ENCODE data around the gene POLR2J2.
"Not testable (repeated sequence)": the region's sequence is repeated elsewhere in the genome, so short reads cannot be mapped to it uniquely, and the experiment has no call there.

Gene POLR2J2

DNA sequence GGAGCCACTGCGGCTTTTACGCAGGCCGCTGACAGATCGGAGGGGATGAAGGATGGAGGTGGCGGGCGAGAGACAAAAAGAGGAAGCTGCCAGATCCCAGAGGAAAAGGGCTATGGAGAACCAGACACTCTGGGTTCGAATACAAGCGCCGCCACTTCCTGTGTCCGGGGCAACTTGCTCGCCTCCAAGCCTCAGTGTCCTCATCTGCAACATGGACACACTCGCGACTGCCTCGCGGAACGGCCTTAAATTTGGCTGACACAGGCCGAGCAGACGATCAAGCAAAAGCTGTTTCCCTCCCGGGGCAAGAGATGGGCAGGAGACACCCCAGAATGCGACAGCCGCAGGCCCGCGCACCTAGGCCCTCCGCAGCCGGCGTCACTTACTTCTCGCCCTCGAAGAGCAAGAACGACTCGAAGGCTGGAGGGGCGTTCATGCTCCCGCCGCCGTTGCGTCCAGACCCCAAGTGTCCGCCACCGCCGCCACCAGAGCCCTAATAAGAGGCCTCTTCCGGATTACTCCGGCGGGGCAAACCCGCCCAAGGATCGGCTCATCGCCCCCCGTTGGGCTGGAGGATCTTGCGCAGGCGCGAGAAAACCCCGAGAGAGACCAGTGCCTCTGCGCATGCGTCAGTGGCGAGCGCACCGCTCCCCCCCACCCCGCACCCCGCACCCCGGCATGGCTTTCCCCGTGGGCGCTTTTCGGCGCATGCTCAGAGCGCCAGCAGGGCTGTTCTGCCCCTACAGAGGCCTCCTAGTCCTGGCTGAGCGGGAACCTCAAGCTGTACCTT, at the start of gene POLR2J2:
TSS of gene POLR2J2 (minus strand) at position 498 of the 790 bp plus-strand sequence. CDS start at position 436, 62 bp downstream.
- peak; percentile 8 for DNase-seq (ENCODE audit: low spot score)

DNA sequence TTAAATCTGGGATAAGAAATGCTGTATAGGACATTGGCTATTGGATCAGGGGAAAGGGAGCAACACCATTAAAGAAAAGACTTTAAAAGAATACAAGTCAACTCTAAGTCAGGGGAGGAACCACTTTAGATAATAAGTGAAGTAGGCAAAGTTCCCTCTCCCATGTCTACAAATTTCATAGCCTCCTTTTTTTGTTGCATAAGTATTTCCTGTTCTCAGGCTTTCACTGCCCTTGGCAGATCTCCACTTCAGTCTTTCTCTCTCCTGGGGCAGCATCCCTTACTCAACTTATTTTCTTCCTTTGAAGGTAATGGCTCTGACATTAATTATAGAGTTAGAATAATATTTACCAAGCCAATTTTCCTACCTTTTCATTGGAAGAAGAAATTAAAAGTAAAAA, 47.0 kb upstream of the POLR2J2 start:
- DNase-seq (ENCODE audit: low spot score), result not testable (repeated sequence)

GRCh38 chr7:102715718-102716117, 44.3 kb upstream of the POLR2J2 start:
- not testable (repeated sequence) for DNase-seq (ENCODE audit: low spot score)

DNA sequence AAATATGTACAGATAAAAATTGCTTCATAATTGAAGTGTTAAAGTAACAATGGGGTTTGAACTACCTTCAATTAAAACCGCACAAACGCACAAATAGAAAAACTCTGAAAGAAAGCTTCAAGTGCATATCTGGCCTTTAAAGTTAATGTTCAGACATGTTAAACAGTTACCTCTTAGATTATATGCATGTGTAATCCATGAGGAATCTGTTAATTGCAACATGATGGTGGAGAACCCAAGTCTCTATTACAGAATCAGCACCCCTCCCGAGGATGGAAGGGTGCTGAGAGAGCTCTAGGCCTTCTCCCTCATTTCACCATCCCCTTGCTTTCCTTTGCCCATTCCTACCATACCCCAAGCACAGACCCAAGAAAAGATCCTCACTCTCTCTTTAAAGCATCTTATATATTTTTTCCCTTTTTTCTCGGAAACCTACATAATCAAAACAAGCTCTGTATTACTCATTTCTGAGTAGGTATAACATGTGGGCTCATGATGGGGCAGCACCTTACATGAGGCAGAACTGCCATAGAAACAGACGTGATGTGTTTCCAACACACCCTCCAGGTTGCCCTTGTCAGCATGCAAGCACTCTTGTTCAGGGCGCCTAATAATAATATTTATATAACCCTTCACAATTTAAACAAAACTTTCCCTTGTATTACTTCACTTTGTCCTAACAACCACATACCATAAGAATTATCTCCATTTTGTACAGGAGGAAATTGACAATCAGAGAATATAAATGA, 43.5 kb upstream of the POLR2J2 start:
- DNase-seq (ENCODE audit: low spot score), result not testable (repeated sequence)

GRCh38 chr7:102713691-102714080, 42.2 kb upstream of the POLR2J2 start:
- not testable (repeated sequence) for DNase-seq (ENCODE audit: low spot score)

GRCh38 chr7:102713011-102713690, 41.7 kb upstream of the POLR2J2 start:
- not testable (repeated sequence) for DNase-seq (ENCODE audit: low spot score)

DNA sequence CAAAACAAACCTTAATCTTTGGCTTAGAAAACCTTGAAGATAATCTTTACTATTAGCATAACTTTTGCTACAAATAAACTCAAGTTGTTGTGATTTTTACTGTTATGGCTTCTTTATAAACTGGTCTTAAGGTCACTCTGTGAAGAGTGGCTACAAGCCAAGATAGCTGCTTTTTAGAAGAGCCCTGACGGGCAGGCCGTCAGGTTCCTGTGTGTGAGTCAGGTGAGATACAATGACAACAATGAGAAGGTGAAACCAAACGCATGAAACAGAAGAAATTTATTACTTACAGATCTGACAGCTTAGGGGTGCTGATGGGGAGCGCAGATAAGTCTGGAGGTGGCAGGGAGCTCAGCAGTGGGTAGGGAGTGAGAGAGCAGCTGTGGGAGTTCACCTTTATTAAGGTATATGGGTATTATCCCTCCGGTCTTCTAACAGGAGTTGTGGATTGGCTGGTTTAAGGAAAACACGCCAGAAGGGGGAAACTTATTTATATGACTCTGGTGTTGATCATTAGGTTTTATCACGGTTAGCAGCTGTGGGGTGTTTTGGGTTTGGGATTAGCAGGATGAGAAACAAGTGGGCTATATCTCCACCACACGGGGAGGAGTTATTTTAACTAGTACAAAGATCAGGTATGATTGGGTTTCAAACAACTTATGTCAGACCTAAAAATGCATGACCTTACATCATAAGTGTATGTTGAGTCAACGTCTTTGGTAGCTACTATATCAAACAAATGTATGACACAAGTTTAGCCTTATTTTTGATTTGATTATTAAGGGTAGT, 27.7 kb upstream of the POLR2J2 start:
- not testable (repeated sequence) for DNase-seq (ENCODE audit: low spot score)

- not testable (repeated sequence) for DNase-seq (ENCODE audit: low spot score)
These were observed 26.4 kb upstream of the POLR2J2 start for GRCh38 chr7:102697642-102698512.

DNA sequence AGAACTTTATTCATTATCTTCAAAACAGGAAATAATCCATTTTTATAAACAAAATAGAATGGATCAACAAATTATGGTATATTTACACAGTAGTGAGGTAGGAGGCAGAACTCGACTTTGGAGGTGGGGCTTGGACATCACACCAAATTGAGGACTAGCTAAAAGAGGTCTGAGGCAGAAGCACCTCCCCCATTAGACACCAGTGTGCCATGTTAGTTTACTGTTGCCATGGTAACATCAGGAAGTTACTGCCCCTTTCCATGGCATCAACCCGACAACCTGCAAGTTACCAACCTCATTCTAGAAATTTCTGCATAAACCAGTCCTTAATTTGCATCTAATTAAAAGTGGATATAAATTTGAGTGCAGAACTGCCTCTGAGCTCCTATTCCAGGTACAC, 24.5 kb upstream of the POLR2J2 start:
- DNase-seq (ENCODE audit: low spot score), result not testable (repeated sequence)

DNA sequence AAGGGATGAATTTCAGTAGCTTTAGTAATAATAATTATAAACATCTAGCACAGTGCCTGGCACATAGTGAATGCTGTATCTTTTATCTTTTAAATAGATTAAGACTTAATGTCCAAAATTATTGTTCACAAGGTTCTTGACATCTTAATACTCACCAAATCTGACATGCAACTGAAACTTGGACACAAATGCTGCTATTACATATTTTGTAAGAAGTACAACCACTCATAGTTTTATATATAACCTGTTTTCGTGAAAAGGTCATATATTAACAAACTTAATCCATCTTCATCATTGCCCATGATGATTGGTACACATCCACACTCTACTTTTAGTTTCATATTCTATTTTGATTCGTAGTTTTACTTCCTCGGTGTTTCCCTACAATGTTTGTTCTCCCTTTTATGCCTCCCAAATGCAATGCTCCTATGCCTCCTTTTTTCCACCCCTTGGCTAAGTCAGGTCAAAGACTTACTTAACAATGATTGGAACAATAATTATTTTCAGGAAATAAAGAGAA, 23.6 kb upstream of the POLR2J2 start:
- not testable (repeated sequence) for DNase-seq (ENCODE audit: low spot score)

DNA sequence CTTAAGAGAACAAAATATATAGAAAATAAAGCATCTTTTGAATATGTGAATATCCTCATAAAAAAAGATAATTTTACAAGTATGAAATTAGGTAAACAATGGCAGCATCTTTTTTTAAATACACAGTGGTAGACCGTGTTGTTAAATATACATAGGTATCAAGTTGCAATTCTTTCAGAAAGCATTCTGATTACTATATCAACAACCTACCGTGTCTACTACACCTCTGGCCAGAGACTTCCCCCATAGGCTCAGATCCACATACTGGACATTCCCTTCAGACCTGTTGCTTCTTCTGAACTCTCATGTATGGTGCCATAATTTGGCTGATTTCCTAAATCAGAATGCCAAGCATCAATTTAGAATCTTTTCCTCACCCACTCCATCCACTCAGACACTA, 22.5 kb upstream of the POLR2J2 start:
- not testable (repeated sequence) for DNase-seq (ENCODE audit: low spot score)

GRCh38 chr7:102690602-102691001, 19.1 kb upstream of the POLR2J2 start:
- not testable (repeated sequence) for DNase-seq (ENCODE audit: low spot score)

GRCh38 chr7:102689436-102690282, 18.2 kb upstream of the POLR2J2 start:
- DNase-seq (ENCODE audit: low spot score), result not testable (repeated sequence)

DNA sequence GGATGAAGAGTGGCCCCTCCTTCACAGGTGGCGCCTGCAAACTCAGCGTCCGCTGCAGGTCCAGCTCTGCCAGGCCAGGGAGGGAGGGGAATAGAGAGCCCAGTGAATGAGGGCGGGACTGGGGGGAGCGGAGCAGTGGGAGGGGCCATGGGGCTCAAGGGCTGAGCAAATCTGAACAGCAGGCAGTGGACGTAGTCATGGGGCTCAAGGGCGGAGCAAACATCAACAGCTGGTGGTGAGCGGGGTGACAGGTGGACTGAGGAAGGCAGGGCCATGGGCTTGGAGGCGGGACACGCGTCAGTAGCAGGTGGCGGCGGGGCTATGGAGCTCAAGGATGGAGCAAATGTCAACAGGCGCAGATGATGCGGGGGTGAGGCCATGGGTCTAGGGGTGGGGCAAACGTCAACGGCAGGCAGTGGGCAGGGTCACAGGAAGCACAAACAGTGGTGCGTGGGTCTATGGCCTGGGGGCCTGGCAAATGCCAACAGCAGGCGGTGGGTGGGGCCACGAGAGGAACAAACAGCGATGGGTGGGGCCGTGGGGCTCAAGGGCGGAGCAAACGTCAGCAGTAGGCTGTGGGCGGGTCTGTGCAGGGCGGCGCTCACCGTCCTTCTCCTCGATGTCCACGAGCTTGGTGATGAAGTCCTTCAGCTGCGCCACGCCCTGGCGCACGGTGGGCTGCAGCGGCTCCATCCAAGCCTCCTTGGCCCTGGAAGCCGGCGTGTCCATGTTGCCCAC, 17.0 kb upstream of the POLR2J2 start:
- DNase-seq (ENCODE audit: low spot score), result not testable (repeated sequence)

DNA sequence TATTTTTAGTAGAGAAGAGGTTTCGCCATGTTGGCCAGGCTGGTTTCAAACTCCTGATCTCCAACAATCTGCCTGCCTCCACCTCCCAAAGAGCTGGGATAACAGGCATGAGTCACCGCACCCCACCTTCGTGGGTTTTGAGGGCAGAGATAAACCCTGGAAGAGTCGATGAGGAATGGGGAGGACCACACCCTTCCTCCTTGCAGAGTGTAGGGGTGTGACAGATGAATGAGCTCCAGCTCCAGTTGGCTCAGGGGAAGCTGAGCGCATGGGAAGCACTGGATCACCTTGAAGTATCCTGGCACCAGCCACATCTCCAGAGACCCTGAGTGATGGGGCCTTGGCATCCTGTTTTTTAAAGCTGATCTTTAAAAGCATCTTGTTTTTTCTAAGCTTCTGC, 11.1 kb upstream of the POLR2J2 start:
- not testable (repeated sequence) for DNase-seq (ENCODE audit: low spot score)

DNA sequence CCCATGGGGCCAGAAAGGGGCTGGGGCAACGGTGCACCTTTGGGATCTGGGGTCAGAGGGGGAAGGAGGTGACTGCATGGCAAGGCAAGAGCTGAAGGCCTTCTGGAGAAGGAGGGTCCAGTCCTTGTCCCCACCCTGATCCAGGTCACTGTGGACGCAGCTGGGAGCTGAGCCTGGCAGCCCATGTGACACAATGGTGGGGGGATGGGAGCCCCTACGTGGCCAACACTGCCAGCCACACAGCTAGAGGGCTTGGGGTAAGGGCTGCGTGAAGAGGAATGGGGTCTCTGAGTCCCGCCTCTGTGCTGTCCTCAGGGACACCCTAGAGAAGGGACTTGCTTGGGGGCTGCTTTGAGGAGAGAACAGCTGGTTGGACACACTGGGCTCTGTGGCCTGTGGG, 9.3 kb upstream of the POLR2J2 start:
- not testable (repeated sequence) for DNase-seq (ENCODE audit: low spot score)

DNA sequence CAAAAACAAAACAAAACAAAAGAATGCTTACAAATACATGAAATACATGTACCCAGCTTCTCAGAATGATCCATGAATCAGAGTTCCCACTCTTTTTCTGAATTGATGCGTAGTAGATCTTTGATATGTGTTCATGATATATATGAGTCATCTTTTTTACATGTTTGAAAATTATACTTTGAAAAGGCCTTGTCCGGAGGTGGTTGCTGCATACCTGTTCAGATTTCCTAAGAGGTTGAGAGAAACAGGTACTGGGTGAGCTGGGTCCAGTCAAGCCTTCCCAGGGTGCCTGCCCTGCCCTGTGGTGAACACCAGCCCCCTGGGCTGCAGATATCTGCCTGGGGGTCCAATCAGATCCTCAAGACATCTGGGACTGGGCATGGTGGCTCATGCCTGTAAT, 4.1 kb upstream of the POLR2J2 start:
- not testable (repeated sequence) for DNase-seq (ENCODE audit: low spot score)

- not testable (repeated sequence) for DNase-seq (ENCODE audit: low spot score)
These were observed 2.1 kb upstream of the POLR2J2 start for GRCh38 chr7:102673447-102674067.

Measured in kidney capillary endothelial cell (primary cell).